HepG2 (cell line): ENCODE results near the gene WSB1. TPM values are rescaled to one million over a fixed set of nuclear protein-coding genes. Genes with fewer than 3 reads are reported as not detected.

Experiments
- ARNT2 ChIP-seq: sonication (generic); formaldehyde crosslinking; IDR thresholded peaks from 2 replicates; pipeline ENCODE4 v1.8.0; 2022; ENCODE audit warnings: mild to moderate bottlenecking, low read depth, missing genetic modification reagents, moderate library complexity
- FOXC1 ChIP-seq: sonication (generic); formaldehyde crosslinking; IDR thresholded peaks from 2 replicates; pipeline ENCODE4 v1.8.0; 2022; ENCODE audit warnings: mild to moderate bottlenecking, missing genetic modification reagents, borderline replicate concordance
- HMG20B ChIP-seq: conservative IDR thresholded peaks from 2 replicates; pipeline ENCODE4 v1.6.1; 2016; ENCODE audit warnings: missing genetic modification reagents, missing compliant biosample characterization
- KDM5B ChIP-seq: sonication (generic); formaldehyde crosslinking; IDR thresholded peaks from 2 replicates; pipeline ENCODE4 v1.4.0; 2020; ENCODE audit warnings: missing genetic modification reagents, mild to moderate bottlenecking, borderline replicate concordance
- KLF16 ChIP-seq, 2 experiments: sonication (generic) in 1 of 2; formaldehyde crosslinking in 1 of 2; IDR thresholded peaks; 2 replicates each; pipeline versions ENCODE4 v1.6.1 to v1.8.0; 2016 to 2023; ENCODE audit warnings: missing genetic modification reagents in 2 of 2, missing compliant biosample characterization in 1 of 2
- KLF9 ChIP-seq: IDR thresholded peaks from 2 replicates; pipeline ENCODE4 v1.6.1; 2016; ENCODE audit warnings: low read depth
- MAF1 ChIP-seq: sonication (generic); formaldehyde crosslinking; IDR thresholded peaks from 2 replicates; pipeline ENCODE4 v1.5.0; 2020; ENCODE audit warnings: missing genetic modification reagents, borderline replicate concordance
- MBD4 ChIP-seq: IDR thresholded peaks from 2 replicates; pipeline ENCODE4 v1.6.1; 2012; ENCODE audit warnings: low read length, inconsistent platforms, borderline replicate concordance
- MXD4 ChIP-seq: IDR thresholded peaks from 2 replicates; pipeline ENCODE4 v1.6.1; 2016; ENCODE audit warnings: mild to moderate bottlenecking, missing biosample characterization, missing genetic modification reagents
- NCOA1 ChIP-seq: sonication (generic); formaldehyde crosslinking; IDR thresholded peaks from 2 replicates; pipeline ENCODE4 v1.9.0; 2021; ENCODE audit warnings: missing genetic modification reagents
- NFYC ChIP-seq: IDR thresholded peaks from 2 replicates; pipeline ENCODE4 v1.6.1; 2016; ENCODE audit warnings: missing genetic modification reagents, missing compliant biosample characterization
- PAWR ChIP-seq: sonication (generic); formaldehyde crosslinking; IDR thresholded peaks from 2 replicates; pipeline ENCODE4 v1.4.0; 2020; ENCODE audit warnings: missing genetic modification reagents, mild to moderate bottlenecking, borderline replicate concordance
- POGZ ChIP-seq: sonication (generic); formaldehyde crosslinking; IDR thresholded peaks from 2 replicates; pipeline ENCODE4 v1.4.0; 2020; ENCODE audit warnings: mild to moderate bottlenecking, missing genetic modification reagents
- SAP130 ChIP-seq: IDR thresholded peaks from 2 replicates; pipeline ENCODE4 v1.6.1; 2016; ENCODE audit warnings: low read depth
- SMAD1 ChIP-seq: sonication (generic); formaldehyde crosslinking; IDR thresholded peaks from 2 replicates; pipeline ENCODE4 v1.4.0; 2020; ENCODE audit warnings: missing genetic modification reagents, low read depth, mild to moderate bottlenecking, borderline replicate concordance
- TMF1 ChIP-seq: sonication (generic); formaldehyde crosslinking; IDR thresholded peaks from 2 replicates; pipeline ENCODE4 v1.8.1; 2022; ENCODE audit warnings: low read depth, missing genetic modification reagents
- YY1 ChIP-seq: IDR thresholded peaks from 2 replicates; pipeline ENCODE4 v1.6.1; 2011; ENCODE audit warnings: low read length, low read depth, moderate library complexity, mild to moderate bottlenecking; ENCODE audit not compliant: insufficient read depth, insufficient replicate concordance
- ZKSCAN5 ChIP-seq: sonication (generic); formaldehyde crosslinking; IDR thresholded peaks from 2 replicates; pipeline ENCODE4 v1.5.1; 2020; ENCODE audit warnings: mild to moderate bottlenecking, missing genetic modification reagents
- ZNF263 ChIP-seq: sonication (generic); formaldehyde crosslinking; IDR thresholded peaks from 2 replicates; pipeline ENCODE4 v1.4.0; 2020; ENCODE audit warnings: missing genetic modification reagents
- polyA plus RNA-seq, 8 experiments: library from polyadenylated mRNA; depleted of rRNA in 3 of 8; stranded (reverse) in 7 of 8; unstranded in 1 of 8; fragments of >200 nt; fragmentation: Illumina TruSeq in 4 of 8; extraction: Trizol in 4 of 8; gene quantifications; 2 replicates each; pipeline versions ENCODE4 v1.2.1 to v1.2.3, GENCODE V29; 2011 to 2016; ENCODE audit warnings: low read depth in 4 of 8, missing spikeins in 1 of 8, mixed read lengths in 1 of 8; ENCODE audit not compliant: insufficient read depth in 1 of 8
- total RNA-seq, 5 experiments: library from RNA; depleted of rRNA; stranded (reverse); fragments of >200 nt; fragmentation: Illumina TruSeq; extraction: Trizol; gene quantifications; 2 replicates each; pipeline ENCODE4 v1.2.3, GENCODE V29; 2016; ENCODE audit warnings: low read depth in 1 of 5
- TF ChIP-seq, protein P1 (sequence below): sonication (generic); formaldehyde crosslinking; IDR thresholded peaks from 2 replicates; pipeline ENCODE4 v1.5.0; 2020; ENCODE audit warnings: mild to moderate bottlenecking, missing genetic modification reagents
- TF ChIP-seq, protein P2 (sequence below): sonication (generic); formaldehyde crosslinking; IDR thresholded peaks from 2 replicates; pipeline ENCODE4 v1.5.0; 2020; ENCODE audit warnings: missing genetic modification reagents, mild to moderate bottlenecking, borderline replicate concordance
- TF ChIP-seq, protein P3 (sequence below): fragments of 450-650 bp; IDR thresholded peaks from 2 replicates; pipeline ENCODE4 v1.6.1; 2017; ENCODE audit warnings: mild to moderate bottlenecking
- TF ChIP-seq, protein P4 (sequence below): IDR thresholded peaks from 2 replicates; pipeline ENCODE4 v1.6.1; 2016; ENCODE audit warnings: control low read depth

The WSB1 gene
- total and polyA plus RNA-seq, 2 of the 13 experiments (the other 11 are each of a cell fraction or from before 2014, with no cell fraction given), result 81.3 to 294 TPM

DNA sequence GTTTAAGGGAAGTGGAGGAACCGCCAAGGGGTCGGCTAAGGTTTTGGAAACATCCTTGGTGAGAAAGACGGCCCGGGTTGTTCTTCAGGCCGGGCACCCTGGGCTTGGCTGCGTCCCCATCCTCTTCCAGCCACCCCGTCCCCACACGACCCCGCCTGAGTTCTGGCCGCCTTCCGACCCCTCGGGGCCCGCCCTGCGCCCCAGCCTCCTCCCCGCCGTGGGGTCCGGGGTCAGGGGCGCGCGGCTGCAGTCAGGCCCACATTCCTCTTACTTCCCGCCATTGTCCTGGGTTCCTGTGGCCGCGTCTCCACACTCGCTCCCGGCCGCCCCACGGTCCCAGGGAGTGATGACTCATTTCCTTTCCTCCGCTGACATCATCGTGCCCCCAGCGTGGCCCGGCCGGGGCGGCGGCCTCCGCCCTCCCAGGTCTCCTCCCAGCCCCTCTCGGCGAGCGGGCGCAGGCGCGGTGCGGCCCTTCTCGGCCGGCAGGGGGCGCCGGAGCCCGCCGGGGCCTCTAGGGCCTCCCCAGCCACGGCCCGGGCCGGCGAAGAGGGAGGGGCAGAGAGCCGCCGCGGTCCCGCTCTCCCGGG lies 59.6 kb downstream of the WSB1 start (continued):
- TF ChIP-seq ZKSCAN5 (CRISPR knock-in tag) (no peak), MAF1 (0 out of 2 replicates have a peak, but pooled peaks have one; percentile 13), FOXC1 (CRISPR knock-in tag) (no peak), KDM5B (CRISPR knock-in tag) (peak; percentile 6; the same call in 1 of the 2 replicates), NFYC (no peak), SAP130 (CRISPR knock-in tag) (peak; percentile 70), POGZ (CRISPR knock-in tag) (peak; percentile 33; the same call in 1 of the 2 replicates), YY1 (peak; percentile 76), SMAD1 (no peak), MXD4 (CRISPR knock-in tag) (0 out of 2 replicates have a peak, but pooled peaks have one; percentile 14), KLF9 (CRISPR knock-in tag) (no peak), MBD4 (no peak), HMG20B (CRISPR knock-in tag) (no peak), KLF16 (CRISPR knock-in tag; IDR thresholded peaks at IDR 0.05) (no peak), PAWR (no peak), NCOA1 (no peak), ZNF263 (CRISPR knock-in tag) (no peak; the same call in 1 of the 2 replicates), TMF1 (CRISPR knock-in tag) (no peak), ARNT2 (no peak)
- TF ChIP-seq, protein P1, sequence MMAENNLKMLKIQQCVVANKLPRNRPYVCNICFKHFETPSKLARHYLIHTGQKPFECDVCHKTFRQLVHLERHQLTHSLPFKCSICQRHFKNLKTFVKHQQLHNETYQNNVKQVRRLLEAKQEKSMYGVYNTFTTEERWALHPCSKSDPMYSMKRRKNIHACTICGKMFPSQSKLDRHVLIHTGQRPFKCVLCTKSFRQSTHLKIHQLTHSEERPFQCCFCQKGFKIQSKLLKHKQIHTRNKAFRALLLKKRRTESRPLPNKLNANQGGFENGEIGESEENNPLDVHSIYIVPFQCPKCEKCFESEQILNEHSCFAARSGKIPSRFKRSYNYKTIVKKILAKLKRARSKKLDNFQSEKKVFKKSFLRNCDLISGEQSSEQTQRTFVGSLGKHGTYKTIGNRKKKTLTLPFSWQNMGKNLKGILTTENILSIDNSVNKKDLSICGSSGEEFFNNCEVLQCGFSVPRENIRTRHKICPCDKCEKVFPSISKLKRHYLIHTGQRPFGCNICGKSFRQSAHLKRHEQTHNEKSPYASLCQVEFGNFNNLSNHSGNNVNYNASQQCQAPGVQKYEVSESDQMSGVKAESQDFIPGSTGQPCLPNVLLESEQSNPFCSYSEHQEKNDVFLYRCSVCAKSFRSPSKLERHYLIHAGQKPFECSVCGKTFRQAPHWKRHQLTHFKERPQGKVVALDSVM, result peak; percentile 88
- TF ChIP-seq, protein P2, sequence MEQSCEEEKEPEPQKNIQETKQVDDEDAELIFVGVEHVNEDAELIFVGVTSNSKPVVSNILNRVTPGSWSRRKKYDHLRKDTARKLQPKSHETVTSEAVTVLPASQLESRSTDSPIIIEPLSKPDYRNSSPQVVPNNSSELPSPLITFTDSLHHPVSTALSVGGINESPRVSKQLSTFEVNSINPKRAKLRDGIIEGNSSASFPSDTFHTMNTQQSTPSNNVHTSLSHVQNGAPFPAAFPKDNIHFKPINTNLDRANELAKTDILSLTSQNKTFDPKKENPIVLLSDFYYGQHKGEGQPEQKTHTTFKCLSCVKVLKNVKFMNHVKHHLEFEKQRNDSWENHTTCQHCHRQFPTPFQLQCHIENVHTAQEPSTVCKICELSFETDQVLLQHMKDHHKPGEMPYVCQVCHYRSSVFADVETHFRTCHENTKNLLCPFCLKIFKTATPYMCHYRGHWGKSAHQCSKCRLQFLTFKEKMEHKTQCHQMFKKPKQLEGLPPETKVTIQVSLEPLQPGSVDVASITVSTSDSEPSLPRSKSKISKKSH (CRISPR knock-in tag), result no peak
- TF ChIP-seq, protein P3, sequence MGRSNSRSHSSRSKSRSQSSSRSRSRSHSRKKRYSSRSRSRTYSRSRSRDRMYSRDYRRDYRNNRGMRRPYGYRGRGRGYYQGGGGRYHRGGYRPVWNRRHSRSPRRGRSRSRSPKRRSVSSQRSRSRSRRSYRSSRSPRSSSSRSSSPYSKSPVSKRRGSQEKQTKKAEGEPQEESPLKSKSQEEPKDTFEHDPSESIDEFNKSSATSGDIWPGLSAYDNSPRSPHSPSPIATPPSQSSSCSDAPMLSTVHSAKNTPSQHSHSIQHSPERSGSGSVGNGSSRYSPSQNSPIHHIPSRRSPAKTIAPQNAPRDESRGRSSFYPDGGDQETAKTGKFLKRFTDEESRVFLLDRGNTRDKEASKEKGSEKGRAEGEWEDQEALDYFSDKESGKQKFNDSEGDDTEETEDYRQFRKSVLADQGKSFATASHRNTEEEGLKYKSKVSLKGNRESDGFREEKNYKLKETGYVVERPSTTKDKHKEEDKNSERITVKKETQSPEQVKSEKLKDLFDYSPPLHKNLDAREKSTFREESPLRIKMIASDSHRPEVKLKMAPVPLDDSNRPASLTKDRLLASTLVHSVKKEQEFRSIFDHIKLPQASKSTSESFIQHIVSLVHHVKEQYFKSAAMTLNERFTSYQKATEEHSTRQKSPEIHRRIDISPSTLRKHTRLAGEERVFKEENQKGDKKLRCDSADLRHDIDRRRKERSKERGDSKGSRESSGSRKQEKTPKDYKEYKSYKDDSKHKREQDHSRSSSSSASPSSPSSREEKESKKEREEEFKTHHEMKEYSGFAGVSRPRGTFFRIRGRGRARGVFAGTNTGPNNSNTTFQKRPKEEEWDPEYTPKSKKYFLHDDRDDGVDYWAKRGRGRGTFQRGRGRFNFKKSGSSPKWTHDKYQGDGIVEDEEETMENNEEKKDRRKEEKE, result no peak
- TF ChIP-seq, protein P4, sequence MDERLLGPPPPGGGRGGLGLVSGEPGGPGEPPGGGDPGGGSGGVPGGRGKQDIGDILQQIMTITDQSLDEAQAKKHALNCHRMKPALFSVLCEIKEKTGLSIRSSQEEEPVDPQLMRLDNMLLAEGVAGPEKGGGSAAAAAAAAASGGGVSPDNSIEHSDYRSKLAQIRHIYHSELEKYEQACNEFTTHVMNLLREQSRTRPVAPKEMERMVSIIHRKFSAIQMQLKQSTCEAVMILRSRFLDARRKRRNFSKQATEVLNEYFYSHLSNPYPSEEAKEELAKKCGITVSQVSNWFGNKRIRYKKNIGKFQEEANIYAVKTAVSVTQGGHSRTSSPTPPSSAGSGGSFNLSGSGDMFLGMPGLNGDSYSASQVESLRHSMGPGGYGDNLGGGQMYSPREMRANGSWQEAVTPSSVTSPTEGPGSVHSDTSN (CRISPR knock-in tag), result no peak
